Karpas-422 (cell line): Measurements from ENCODE around the gene GSG1L2. TPM values are rescaled to one million over a fixed set of nuclear protein-coding genes. Genes with fewer than 3 reads are reported as not detected.

Experiments used
- DNase-seq: peaks from one replicate; pipeline ENCODE4 v3.0.0-alpha.2; 2015
- H2AFZ ChIP-seq: fragments of 200-600 bp; sonication (generic); 2 replicates; pipeline ENCODE4 v1.6.1; 2014; ENCODE audit warnings: antibody characterized with exemption, low read length, mixed read lengths
- H3K27ac ChIP-seq: fragments of 200-600 bp; sonication (generic); 2 replicates; pipeline ENCODE4 v1.5.1; 2014; ENCODE audit warnings: mild to moderate bottlenecking, low read length, moderate library complexity
- H3K27me3 ChIP-seq: fragments of 200-600 bp; sonication (generic); 2 replicates; pipeline ENCODE4 v1.6.1; 2014; ENCODE audit warnings: low read length, mixed read lengths
- H3K36me3 ChIP-seq: fragments of 200-600 bp; sonication (generic); 2 replicates; pipeline ENCODE4 v1.6.1; 2014; ENCODE audit warnings: low read length, mixed read lengths; ENCODE audit not compliant: insufficient read depth
- H3K4me1 ChIP-seq: fragments of 200-600 bp; sonication (generic); 2 replicates; pipeline ENCODE4 v1.6.1; 2014; ENCODE audit warnings: mild to moderate bottlenecking, low read length, mixed read lengths
- H3K4me2 ChIP-seq: fragments of 200-600 bp; sonication (generic); 2 replicates; pipeline ENCODE4 v1.6.1; 2014; ENCODE audit warnings: low read length, low read depth, mild to moderate bottlenecking; ENCODE audit not compliant: poor library complexity, severe bottlenecking
- H3K4me3 ChIP-seq: fragments of 200-600 bp; sonication (generic); 2 replicates; pipeline ENCODE4 v1.5.1; 2014; ENCODE audit warnings: mild to moderate bottlenecking, antibody characterized with exemption, low read length, mixed read lengths
- H3K79me2 ChIP-seq: fragments of 200-600 bp; sonication (generic); 2 replicates; pipeline ENCODE4 v1.6.1; 2014; ENCODE audit warnings: mild to moderate bottlenecking, low read length, mixed read lengths
- H3K9ac ChIP-seq: fragments of 200-600 bp; sonication (generic); 2 replicates; pipeline ENCODE4 v1.6.0; 2014; ENCODE audit warnings: low read length
- H3K9me2 ChIP-seq: fragments of 200-600 bp; sonication (generic), shearing (Covaris generic); replicated peaks from 2 replicates; pipeline ENCODE4 v1.6.0; 2014; ENCODE audit warnings: mild to moderate bottlenecking, low read length, moderate library complexity; ENCODE audit not compliant: insufficient read depth
- H3K9me3 ChIP-seq: fragments of 300-700, 200-600 bp; sonication (generic); 2 replicates; pipeline ENCODE4 v1.6.1; 2014; ENCODE audit warnings: low read length, mixed read lengths
- H4K20me1 ChIP-seq: fragments of 200-600 bp; sonication (generic); 2 replicates; pipeline ENCODE4 v1.6.1; 2014; ENCODE audit warnings: mild to moderate bottlenecking, antibody characterized with exemption, low read length, low read depth; ENCODE audit not compliant: insufficient read depth
- total RNA-seq: library from RNA; depleted of rRNA; stranded (reverse); fragments of >200 nt; shearing (Covaris generic); gene quantifications from 2 replicates; pipeline ENCODE4 v1.2.3, GENCODE V29; 2014; ENCODE audit warnings: low replicate concordance

The GSG1L2 gene
- total RNA-seq, 1 experiment from 2014 or later: not detected

GRCh38 chr17:9809409-9809808 lies 12.5 kb downstream of the GSG1L2 start:
- H3K9ac ChIP-seq: no peak overlapping the region
- no peak overlapping the region for H3K4me2 ChIP-seq
- H3K4me3 ChIP-seq: no peak overlapping the region
- no peak overlapping the region for H2AFZ ChIP-seq
- no peaks in the 10 kb centered on the region for H3K9me2 ChIP-seq
- no peak overlapping the region for H3K27ac ChIP-seq
- H3K27me3 ChIP-seq: no peaks in the 10 kb centered on the region
- no peaks in the 10 kb centered on the region for H3K36me3 ChIP-seq
- no peaks in the 10 kb centered on the region for H3K79me2 ChIP-seq
- H3K4me1 ChIP-seq: no peaks in the 10 kb centered on the region
- no peak for DNase-seq
- no peaks in the 10 kb centered on the region for H3K9me3 ChIP-seq
- H4K20me1 ChIP-seq: no peaks in the 10 kb centered on the region

GRCh38 chr17:9806699-9807098 lies 15.2 kb downstream of the GSG1L2 start:
- no peak overlapping the region for H3K4me3 ChIP-seq
- no peaks in the 10 kb centered on the region for H3K9me3 ChIP-seq
- no peak overlapping the region for H3K9ac ChIP-seq
- no peak overlapping the region for H3K4me2 ChIP-seq
- H3K79me2 ChIP-seq: no peaks in the 10 kb centered on the region
- no peaks in the 10 kb centered on the region for H3K36me3 ChIP-seq
- no peak for DNase-seq
- H3K9me2 ChIP-seq: no peaks in the 10 kb centered on the region
- H3K27ac ChIP-seq: no peak overlapping the region
- no peaks in the 10 kb centered on the region for H4K20me1 ChIP-seq
- no peaks in the 10 kb centered on the region for H3K27me3 ChIP-seq
- no peak overlapping the region for H2AFZ ChIP-seq
- no peaks in the 10 kb centered on the region for H3K4me1 ChIP-seq

GRCh38 chr17:9805769-9806168 lies 16.1 kb downstream of the GSG1L2 start:
- Histone ChIP-seq H3K9me2 (no peaks in the 10 kb centered on the region), H3K36me3 (no peaks in the 10 kb centered on the region), H3K4me2 (no peak overlapping the region), H3K27ac (no peak overlapping the region), H3K9me3 (no peaks in the 10 kb centered on the region), H2AFZ (no peak overlapping the region), H4K20me1 (no peaks in the 10 kb centered on the region), H3K4me3 (no peak overlapping the region), H3K4me1 (no peaks in the 10 kb centered on the region), H3K27me3 (no peaks in the 10 kb centered on the region), H3K79me2 (no peaks in the 10 kb centered on the region), H3K9ac (no peak overlapping the region)
- no peak for DNase-seq

GRCh38 chr17:9802697-9803096 lies 19.2 kb downstream of the GSG1L2 start:
- Histone ChIP-seq H3K9me3 (no peaks in the 10 kb centered on the region), H3K4me2 (no peak overlapping the region), H3K79me2 (no peaks in the 10 kb centered on the region), H3K9ac (no peak overlapping the region), H4K20me1 (no peaks in the 10 kb centered on the region), H3K4me1 (no peaks in the 10 kb centered on the region), H3K36me3 (no peaks in the 10 kb centered on the region), H3K27ac (no peak overlapping the region), H2AFZ (no peak overlapping the region), H3K27me3 (no peaks in the 10 kb centered on the region), H3K9me2 (no peaks in the 10 kb centered on the region), H3K4me3 (no peak overlapping the region)
- DNase-seq: no peak

GRCh38 chr17:9802294-9802693 lies 19.6 kb downstream of the GSG1L2 start:
- DNase-seq: no peak
- H3K27ac ChIP-seq: no peak overlapping the region
- no peaks in the 10 kb centered on the region for H3K79me2 ChIP-seq
- no peaks in the 10 kb centered on the region for H3K9me3 ChIP-seq
- H3K4me1 ChIP-seq: no peaks in the 10 kb centered on the region
- H3K27me3 ChIP-seq: no peaks in the 10 kb centered on the region
- no peak overlapping the region for H3K9ac ChIP-seq
- no peak overlapping the region for H2AFZ ChIP-seq
- H3K36me3 ChIP-seq: no peaks in the 10 kb centered on the region
- H3K4me3 ChIP-seq: no peak overlapping the region
- no peak overlapping the region for H3K4me2 ChIP-seq
- no peaks in the 10 kb centered on the region for H3K9me2 ChIP-seq
- H4K20me1 ChIP-seq: no peaks in the 10 kb centered on the region

- no peaks in the 10 kb centered on the region for H3K27me3 ChIP-seq
- no peak overlapping the region for H3K4me3 ChIP-seq
- no peak overlapping the region for H3K9ac ChIP-seq
- no peak for DNase-seq
- H3K36me3 ChIP-seq: no peaks in the 10 kb centered on the region
- no peak overlapping the region for H3K4me2 ChIP-seq
- no peak overlapping the region for H3K27ac ChIP-seq
- H3K4me1 ChIP-seq: no peaks in the 10 kb centered on the region
- no peaks in the 10 kb centered on the region for H3K9me3 ChIP-seq
- H3K79me2 ChIP-seq: no peaks in the 10 kb centered on the region
- no peaks in the 10 kb centered on the region for H4K20me1 ChIP-seq
- H2AFZ ChIP-seq: no peak overlapping the region
- H3K9me2 ChIP-seq: no peaks in the 10 kb centered on the region
Observed at GRCh38 chr17:9801505-9801904, 20.4 kb downstream of the GSG1L2 start.

- Histone ChIP-seq H3K9me3 (no peaks in the 10 kb centered on the region), H3K79me2 (no peaks in the 10 kb centered on the region), H3K9ac (no peak overlapping the region), H3K27me3 (no peaks in the 10 kb centered on the region), H3K4me1 (no peaks in the 10 kb centered on the region), H3K27ac (no peak overlapping the region), H3K4me3 (no peak overlapping the region), H3K9me2 (no peaks in the 10 kb centered on the region), H2AFZ (no peak overlapping the region), H3K36me3 (no peaks in the 10 kb centered on the region), H4K20me1 (no peaks in the 10 kb centered on the region), H3K4me2 (no peak overlapping the region)
- no peak for DNase-seq
Observed at GRCh38 chr17:9798724-9799123, 23.2 kb downstream of the GSG1L2 start.

GRCh38 chr17:9798008-9798407 lies 23.9 kb downstream of the GSG1L2 start:
- Histone ChIP-seq H3K4me2 (no peak overlapping the region), H3K27ac (no peak overlapping the region), H3K4me3 (no peak overlapping the region), H3K9me2 (no peaks in the 10 kb centered on the region), H3K79me2 (no peaks in the 10 kb centered on the region), H3K9me3 (no peaks in the 10 kb centered on the region), H3K27me3 (no peaks in the 10 kb centered on the region), H3K4me1 (no peaks in the 10 kb centered on the region), H2AFZ (no peak overlapping the region), H3K36me3 (no peaks in the 10 kb centered on the region), H3K9ac (no peak overlapping the region), H4K20me1 (no peaks in the 10 kb centered on the region)
- DNase-seq: no peak
